BLaER1 treated with 17β-estradiol and CSF1 and Interleukin-3, amounts not matched to agents 10 nM and 100 nM (cell line): ENCODE results near the gene DCTN2.
"Not testable (repeated sequence)": the region's sequence is repeated elsewhere in the genome, so short reads cannot be mapped to it uniquely, and the experiment has no call there.

Experiments
- H3K27ac ChIP-seq, 11 experiments: shearing (Covaris generic); formaldehyde crosslinking; 2 replicates each; pipeline ENCODE4 v1.8.1; 2022
- H3K27me3 ChIP-seq, 11 experiments: shearing (Covaris generic); formaldehyde crosslinking; 2 replicates each; pipeline ENCODE4 v1.8.1; 2022
- H3K36me3 ChIP-seq, 11 experiments: shearing (Covaris generic); formaldehyde crosslinking; 2 replicates each; pipeline ENCODE4 v1.8.1; 2022
- H3K4me1 ChIP-seq, 10 experiments: shearing (Covaris generic); formaldehyde crosslinking; 2 replicates each; pipeline ENCODE4 v1.8.1; 2022
- H3K4me2 ChIP-seq, 11 experiments: shearing (Covaris generic); formaldehyde crosslinking; 2 replicates each; pipeline ENCODE4 v1.8.1; 2022
- H3K4me3 ChIP-seq, 10 experiments: shearing (Covaris generic); formaldehyde crosslinking; 2 replicates each; pipeline ENCODE4 v1.8.1; 2022
- H3K9ac ChIP-seq, 11 experiments: shearing (Covaris generic); formaldehyde crosslinking; 2 replicates each; pipeline ENCODE4 v1.8.1; 2022
- H3K9me3 ChIP-seq, 11 experiments: shearing (Covaris generic); formaldehyde crosslinking; replicated peaks in 1 of 11; 2 replicates each; pipeline ENCODE4 v1.8.1; 2022
- H4K20me1 ChIP-seq, 11 experiments: shearing (Covaris generic); formaldehyde crosslinking; 2 replicates each; pipeline ENCODE4 v1.8.1; 2022
- Cebpa-rat ChIP-seq, 11 experiments: shearing (Covaris generic); IDR thresholded peaks; 2 replicates each; pipeline ENCODE4 v1.8.1; 2022

DCTN2 gene

DNA sequence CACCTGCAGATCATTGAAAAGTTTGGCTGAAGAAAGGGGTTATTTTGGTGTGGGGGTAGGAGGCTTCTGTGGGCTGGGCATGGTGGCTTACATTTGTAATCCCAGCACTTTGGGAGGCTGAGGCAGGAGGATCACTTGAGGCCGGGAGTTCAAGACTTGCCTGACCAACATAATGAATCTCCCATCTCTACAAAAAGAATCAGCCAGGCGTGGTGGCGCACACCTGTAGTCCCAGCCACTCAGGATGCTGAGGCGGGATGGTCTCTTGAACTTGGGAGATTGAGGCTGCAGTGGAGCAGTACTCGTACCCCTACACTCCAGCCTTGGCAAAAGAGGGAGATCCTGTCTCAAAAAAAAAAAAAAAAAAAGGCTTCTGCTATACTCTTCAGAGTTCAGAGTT is 33.7 kb downstream of the DCTN2 start:
- peaks cover 67 to 98% (median 80%) of the 10 kb centered on the region in 11 experiments for H4K20me1 ChIP-seq
- H3K4me2 ChIP-seq = no peak overlapping the region
- no peak overlapping the region for H3K4me3 ChIP-seq
- no peaks in the 10 kb centered on the region for H3K27me3 ChIP-seq
- no peak for TF ChIP-seq Cebpa-rat (IDR thresholded peaks at IDR 0.05)
- no peaks in the 10 kb centered on the region for H3K9me3 ChIP-seq
- peaks cover 96 to 100% (median 98%) of the 10 kb centered on the region in 11 experiments for H3K36me3 ChIP-seq
- no peak overlapping the region for H3K27ac ChIP-seq
- H3K9ac ChIP-seq = peak overlapping the region in 1 of 11 experiments; percentile 31; a peak in 1 of 22 replicates
- H3K4me1 ChIP-seq = peaks cover 6 to 42% (median 29%) of the 10 kb centered on the region in 10 experiments

DNA sequence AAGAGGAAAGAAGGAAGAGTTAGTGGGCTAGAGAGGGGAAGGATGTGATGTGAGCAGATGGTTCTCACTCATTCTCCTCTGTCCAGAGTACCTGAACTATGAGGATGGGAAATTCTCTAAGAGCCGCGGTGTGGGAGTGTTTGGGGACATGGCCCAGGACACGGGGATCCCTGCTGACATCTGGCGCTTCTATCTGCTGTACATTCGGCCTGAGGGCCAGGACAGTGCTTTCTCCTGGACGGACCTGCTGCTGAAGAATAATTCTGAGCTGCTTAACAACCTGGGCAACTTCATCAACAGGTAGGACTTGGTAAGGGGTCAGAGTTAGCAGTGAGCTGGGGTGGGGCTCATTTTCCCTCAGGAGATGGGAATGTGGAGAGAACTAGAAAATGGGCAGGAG is 34.3 kb downstream of the DCTN2 start:
- Histone ChIP-seq H3K27me3 (no peaks in the 10 kb centered on the region), H3K36me3 (peaks cover 90 to 99% (median 92%) of the 10 kb centered on the region in 11 experiments), H3K27ac (no peak overlapping the region), H3K4me3 (no peak overlapping the region), H3K4me1 (peaks cover 0 to 36% (median 23%) of the 10 kb centered on the region in 10 experiments; a peak in 18 of 20 replicates), H4K20me1 (peaks cover 61 to 92% (median 74%) of the 10 kb centered on the region in 11 experiments), H3K9me3 (no peaks in the 10 kb centered on the region), H3K4me2 (no peak overlapping the region), H3K9ac (peak overlapping the region in 2 of 11 experiments; percentile 7 to 31; a peak in 1 of 22 replicates)
- TF ChIP-seq Cebpa-rat (IDR thresholded peaks at IDR 0.05) = no peak

GRCh38 chr12:57511588-57512325 is 35.2 kb downstream of the DCTN2 start:
- no peak overlapping the region for H3K27ac ChIP-seq
- peaks cover 0 to 27% (median 18%) of the 10 kb centered on the region in 10 experiments; a peak in 15 of 20 replicates for H3K4me1 ChIP-seq
- no peak overlapping the region for H3K4me2 ChIP-seq
- TF ChIP-seq Cebpa-rat (IDR thresholded peaks at IDR 0.05) = no peak
- no peaks in the 10 kb centered on the region for H3K27me3 ChIP-seq
- no peak overlapping the region for H3K9ac ChIP-seq
- no peaks in the 10 kb centered on the region for H3K9me3 ChIP-seq
- no peak overlapping the region for H3K4me3 ChIP-seq
- peaks cover 52 to 83% (median 65%) of the 10 kb centered on the region in 11 experiments for H4K20me1 ChIP-seq
- peaks cover 81 to 90% (median 83%) of the 10 kb centered on the region in 11 experiments for H3K36me3 ChIP-seq

GRCh38 chr12:57511161-57511560 is 35.8 kb downstream of the DCTN2 start:
- peaks cover 50 to 82% (median 60%) of the 10 kb centered on the region in 11 experiments for H4K20me1 ChIP-seq
- H3K36me3 ChIP-seq = peaks cover 80 to 90% (median 83%) of the 10 kb centered on the region in 11 experiments

GRCh38 chr12:57507796-57508195 is 39.2 kb downstream of the DCTN2 start:
- Histone ChIP-seq H3K9me3 (peaks cover 0 to 11% (median 7%) of the 10 kb centered on the region in 11 experiments; a peak in 7 of 22 replicates), H3K4me1 (peaks cover 0 to 17% (median 5%) of the 10 kb centered on the region in 10 experiments; a peak in 7 of 20 replicates), H4K20me1 (peaks cover 21 to 76% (median 42%) of the 10 kb centered on the region in 11 experiments; a peak in 19 of 22 replicates), H3K36me3 (peaks cover 82 to 90% (median 83%) of the 10 kb centered on the region in 11 experiments)
- not testable (repeated sequence) for H3K4me3 ChIP-seq, H3K27me3 ChIP-seq, H3K9ac ChIP-seq, H3K4me2 ChIP-seq, H3K27ac ChIP-seq

More at GRCh38 chr12:57511161-57511560, 35.8 kb downstream of the DCTN2 start:
- H3K4me2 ChIP-seq = no peak overlapping the region
- H3K9me3 ChIP-seq = peaks cover 0 to 5% (median 1%) of the 10 kb centered on the region in 11 experiments; a peak in 7 of 22 replicates
- H3K4me1 ChIP-seq = peaks cover 0 to 24% (median 16%) of the 10 kb centered on the region in 10 experiments; a peak in 14 of 20 replicates
- no peaks in the 10 kb centered on the region for H3K27me3 ChIP-seq
- H3K27ac ChIP-seq = no peak overlapping the region
- no peak overlapping the region for H3K9ac ChIP-seq
- TF ChIP-seq Cebpa-rat (IDR thresholded peaks at IDR 0.05) = no peak
- H3K4me3 ChIP-seq = no peak overlapping the region

DNA sequence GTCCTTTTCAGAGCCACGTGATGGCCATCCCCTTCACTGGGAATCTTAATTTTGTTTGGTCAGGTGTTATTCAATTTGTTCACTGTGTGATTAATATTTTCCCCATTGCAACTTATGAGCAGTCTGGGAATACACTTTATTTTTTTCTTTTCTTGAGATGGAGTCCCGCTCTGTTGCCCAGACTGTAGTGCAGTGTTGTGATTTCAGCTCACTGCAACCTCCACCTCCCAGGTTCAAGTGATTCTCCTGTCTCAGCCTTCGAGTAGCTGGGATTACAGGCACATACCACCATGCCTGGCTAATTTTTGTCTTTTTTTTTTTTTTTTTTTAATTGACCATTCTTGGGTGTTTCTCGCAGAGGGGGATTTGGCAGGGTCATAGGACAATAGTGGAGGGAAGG is 40.5 kb downstream of the DCTN2 start:
- Histone ChIP-seq H3K4me1 (peaks cover 0 to 13% (median 5%) of the 10 kb centered on the region in 10 experiments; a peak in 6 of 20 replicates), H3K9me3 (peaks cover 0 to 11% (median 7%) of the 10 kb centered on the region in 11 experiments; a peak in 7 of 22 replicates), H3K36me3 (peaks cover 82 to 90% (median 83%) of the 10 kb centered on the region in 11 experiments), H4K20me1 (peaks cover 12 to 73% (median 31%) of the 10 kb centered on the region in 11 experiments; a peak in 17 of 22 replicates)
- not testable (repeated sequence) for H3K27ac ChIP-seq, H3K9ac ChIP-seq, H3K4me3 ChIP-seq, H3K4me2 ChIP-seq, H3K27me3 ChIP-seq

GRCh38 chr12:57502311-57502969 is 44.6 kb downstream of the DCTN2 start:
- H4K20me1 ChIP-seq = peaks cover 0 to 85% (median 23%) of the 10 kb centered on the region in 11 experiments; a peak in 15 of 22 replicates
- not testable (repeated sequence) for H3K4me1 ChIP-seq
- peaks cover 90 to 94% (median 93%) of the 10 kb centered on the region in 11 experiments for H3K36me3 ChIP-seq

DNA sequence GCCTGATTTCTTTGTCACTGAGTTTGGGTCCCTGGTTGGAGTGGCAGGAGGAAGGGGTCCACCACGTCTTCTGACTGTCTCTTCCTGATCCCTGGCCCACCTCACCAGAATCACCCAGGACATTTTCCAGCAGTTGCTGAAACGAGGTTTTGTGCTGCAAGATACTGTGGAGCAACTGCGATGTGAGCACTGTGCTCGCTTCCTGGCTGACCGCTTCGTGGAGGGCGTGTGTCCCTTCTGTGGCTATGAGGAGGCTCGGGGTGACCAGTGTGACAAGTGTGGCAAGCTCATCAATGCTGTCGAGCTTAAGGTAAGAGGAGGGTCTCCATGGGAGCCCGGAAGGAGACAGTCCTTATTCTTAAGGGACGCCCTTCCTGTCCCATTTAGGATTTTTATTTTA is 46.8 kb downstream of the DCTN2 start:
- TF ChIP-seq Cebpa-rat (IDR thresholded peaks at IDR 0.05) = no peak
- peaks cover 96 to 100% (median 98%) of the 10 kb centered on the region in 11 experiments for H3K36me3 ChIP-seq
- H3K27ac ChIP-seq = no peak overlapping the region
- no peaks in the 10 kb centered on the region; a peak in 2 of 22 replicates for H3K9me3 ChIP-seq
- H3K27me3 ChIP-seq = no peaks in the 10 kb centered on the region
- H4K20me1 ChIP-seq = peaks cover 0 to 84% (median 26%) of the 10 kb centered on the region in 11 experiments; a peak in 14 of 22 replicates
- no peak overlapping the region for H3K9ac ChIP-seq
- no peaks in the 10 kb centered on the region for H3K4me1 ChIP-seq
- no peak overlapping the region for H3K4me2 ChIP-seq
- no peak overlapping the region for H3K4me3 ChIP-seq

More at GRCh38 chr12:57502311-57502969, 44.6 kb downstream of the DCTN2 start:
- not testable (repeated sequence) for H3K9ac ChIP-seq, H3K4me2 ChIP-seq, H3K27ac ChIP-seq, H3K27me3 ChIP-seq, H3K4me3 ChIP-seq
- H3K9me3 ChIP-seq = peaks cover 0 to 11% (median 7%) of the 10 kb centered on the region in 11 experiments; a peak in 7 of 22 replicates

DNA sequence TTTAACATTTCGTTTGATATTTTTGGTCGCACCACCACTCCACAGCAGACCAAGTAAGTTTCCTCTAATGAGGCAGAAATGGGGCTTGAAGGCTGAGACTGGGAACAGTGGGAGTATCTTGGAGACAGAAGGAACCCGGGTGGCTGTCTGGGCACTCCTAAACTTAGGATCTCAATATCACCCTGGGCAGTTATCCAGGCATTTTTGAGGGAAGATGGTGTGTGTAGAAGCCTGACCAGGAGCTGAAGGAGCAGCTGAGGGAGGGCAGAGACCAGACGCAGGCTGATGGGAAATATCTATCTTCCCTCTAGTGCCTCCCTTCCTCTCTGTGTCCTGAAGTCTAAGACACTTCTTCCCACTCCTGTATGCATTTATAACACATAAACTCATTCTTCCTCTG is 48.4 kb downstream of the DCTN2 start:
- Histone ChIP-seq H3K36me3 (peaks cover 90 to 98% (median 92%) of the 10 kb centered on the region in 11 experiments), H3K4me3 (no peak overlapping the region)

More for the DNA sequence above, 48.4 kb downstream of the DCTN2 start:
- Histone ChIP-seq H4K20me1 (peaks cover 0 to 72% (median 21%) of the 10 kb centered on the region in 11 experiments; a peak in 14 of 22 replicates), H3K9ac (no peak overlapping the region), H3K27me3 (no peaks in the 10 kb centered on the region), H3K9me3 (peaks cover 0 to 4% (median 0%) of the 10 kb centered on the region in 11 experiments; a peak in 4 of 22 replicates), H3K4me1 (no peaks in the 10 kb centered on the region), H3K27ac (no peak overlapping the region), H3K4me2 (no peak overlapping the region)
- no peak for TF ChIP-seq Cebpa-rat (IDR thresholded peaks at IDR 0.05)
